Keratinocyte (primary cell): ENCODE results near the gene FGGY. TPM values are rescaled to one million over a fixed set of nuclear protein-coding genes. Genes with fewer than 3 reads are reported as not detected.

ENCODE experiments used
- DNase-seq: peaks from one replicate; pipeline ENCODE4 v3.0.0-alpha.2; 2011; ENCODE audit warnings: low read depth, missing footprints, low spot score
- FAIRE-seq: peaks from 2 replicates; lab custom pipeline; 2011; peaks lifted over from hg19 to GRCh38; lab: Jason Lieb, UNC
- H2AFZ ChIP-seq: 2 replicates; pipeline ENCODE4 v1.6.0; 2012; ENCODE audit warnings: low read length, control low read depth, inconsistent platforms; ENCODE audit not compliant: control insufficient read depth
- H3K27ac ChIP-seq: 2 replicates; pipeline ENCODE4 v1.5.1; 2011; ENCODE audit warnings: low read length; ENCODE audit not compliant: control insufficient read depth, insufficient read depth
- H3K27me3 ChIP-seq: 3 replicates; pipeline ENCODE4 v1.6.0; 2011; ENCODE audit warnings: low read length; ENCODE audit not compliant: control insufficient read depth, insufficient read depth; ENCODE audit errors: extremely low read depth
- H3K36me3 ChIP-seq, 2 experiments: 2 replicates in 1 of 2; 3 replicates in 1 of 2; pipeline ENCODE4 v1.5.1; 2011; ENCODE audit warnings: low read length in 2 of 2, mild to moderate bottlenecking in 1 of 2; ENCODE audit not compliant: control insufficient read depth in 2 of 2, insufficient read depth in 2 of 2; ENCODE audit errors: extremely low read depth in 1 of 2
- H3K4me1 ChIP-seq: 3 replicates; pipeline ENCODE4 v1.5.1; 2011; ENCODE audit warnings: low read length; ENCODE audit not compliant: control insufficient read depth, insufficient read depth; ENCODE audit errors: extremely low read depth
- H3K4me2 ChIP-seq: 3 replicates; pipeline ENCODE4 v1.6.0; 2011; ENCODE audit warnings: low read depth, low read length; ENCODE audit not compliant: control insufficient read depth, insufficient read depth; ENCODE audit errors: extremely low read depth
- H3K4me3 ChIP-seq, 3 experiments: fragments of 200-600 bp in 1 of 3; sonication (generic) in 1 of 3; 2 replicates in 2 of 3; 3 replicates in 1 of 3; pipeline ENCODE4 v1.5.1; 2011 to 2016; ENCODE audit warnings: low read length in 3 of 3, mild to moderate bottlenecking in 3 of 3, control low read depth in 2 of 3, inconsistent platforms in 1 of 3, low read depth in 1 of 3, mixed read lengths in 1 of 3, mixed run types in 1 of 3, moderate library complexity in 1 of 3; ENCODE audit not compliant: control insufficient read depth in 2 of 3, insufficient read depth in 2 of 3; ENCODE audit errors: extremely low read depth in 1 of 3
- H3K79me2 ChIP-seq: 2 replicates; pipeline ENCODE4 v1.6.0; 2012; ENCODE audit warnings: low read length; ENCODE audit not compliant: control insufficient read depth, insufficient read depth
- H3K9ac ChIP-seq: 3 replicates; pipeline ENCODE4 v1.6.0; 2011; ENCODE audit warnings: low read length; ENCODE audit not compliant: control insufficient read depth, insufficient read depth; ENCODE audit errors: extremely low read depth
- H3K9me1 ChIP-seq: 3 replicates; pipeline ENCODE4 v1.6.0; 2011; ENCODE audit warnings: low read length; ENCODE audit not compliant: control insufficient read depth, insufficient read depth; ENCODE audit errors: extremely low read depth
- H3K9me3 ChIP-seq: 2 replicates; pipeline ENCODE4 v1.5.1; 2012; ENCODE audit warnings: low read depth, low read length; ENCODE audit not compliant: control insufficient read depth
- H4K20me1 ChIP-seq: 3 replicates; pipeline ENCODE4 v1.6.0; 2011; ENCODE audit warnings: low read length; ENCODE audit not compliant: control insufficient read depth, insufficient read depth; ENCODE audit errors: extremely low read depth
- CTCF ChIP-seq, 3 experiments: IDR thresholded peaks in 1 of 3; conservative IDR thresholded peaks in 1 of 3; optimal IDR thresholded peaks in 1 of 3; 2 replicates in 2 of 3; 3 replicates in 1 of 3; pipeline versions ENCODE3 to v1.5.1; 2011; ENCODE audit warnings: low read length in 3 of 3, mild to moderate bottlenecking in 3 of 3, moderate library complexity in 2 of 3, control low read depth in 1 of 3, inconsistent platforms in 1 of 3; ENCODE audit not compliant: insufficient read depth in 2 of 3; ENCODE audit errors: extremely low read depth in 1 of 3
- EZH2 ChIP-seq: IDR thresholded peaks from one replicate; pipeline ENCODE4 v1.6.1; 2012; ENCODE audit warnings: inconsistent platforms, mild to moderate bottlenecking, low read length, moderate library complexity
- dilution Hi-C: fragments of 300-500 bp; cut with MboI; formaldehyde crosslinking; loops from one replicate; pipeline ENCODE4 v1.7.0; 2020; ENCODE audit warnings: low sequenced_read_pairs; ENCODE audit not compliant: extremely low pct_ligation_motif_present
- polyA plus RNA-seq, 5 experiments: library from polyadenylated mRNA; depleted of rRNA in 3 of 5; stranded (reverse) in 3 of 5; stranded (forward) in 1 of 5; unstranded in 1 of 5; fragments of >200 nt; gene quantifications; 1 replicate in 1 of 5; 2 replicates in 3 of 5; 3 replicates in 1 of 5; pipeline versions ENCODE4 v1.2.1 to v1.2.3, GENCODE V29; 2011 to 2012; ENCODE audit warnings: missing spikeins in 2 of 5, low read depth in 1 of 5, low replicate concordance in 1 of 5

Gene FGGY
- polyA plus RNA-seq, 1 donor (not counting 4 experiments of a cell fraction or from before 2014, with no cell fraction given), result 16.6 TPM

DNA sequence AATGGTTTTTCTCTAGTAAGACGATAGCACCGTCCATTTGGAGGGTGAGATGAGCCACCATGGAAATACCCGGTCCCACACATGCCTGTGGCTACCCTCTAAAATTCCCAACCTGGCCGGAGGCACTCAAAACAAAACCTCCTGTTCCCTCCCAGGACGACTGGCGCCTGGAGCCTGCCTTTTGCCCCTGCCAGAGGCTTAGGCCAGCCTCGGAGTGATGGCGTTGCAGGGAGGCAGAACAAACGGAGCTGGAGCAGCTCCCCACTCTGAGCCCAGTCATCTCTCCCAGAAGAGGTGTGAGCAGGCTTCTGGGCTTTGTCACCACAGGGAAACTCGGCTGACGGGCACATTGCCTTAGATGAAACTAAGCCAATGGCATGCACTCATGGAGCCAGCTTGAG is 304.1 kb downstream of the FGGY start:
- FAIRE-seq (no peak), DNase-seq (no peak)
- Histone ChIP-seq H3K4me3 (no peak overlapping the region), H3K9me1 (no peaks in the 10 kb centered on the region), H2AFZ (no peak overlapping the region), H3K27me3 (no peaks in the 10 kb centered on the region), H3K27ac (no peak overlapping the region), H3K36me3 (no peaks in the 10 kb centered on the region), H3K4me2 (no peak overlapping the region), H3K9me3 (no peaks in the 10 kb centered on the region), H4K20me1 (no peaks in the 10 kb centered on the region), H3K9ac (no peak overlapping the region), H3K4me1 (peaks cover 17% of the 10 kb centered on the region), H3K79me2 (no peaks in the 10 kb centered on the region)
- dilution Hi-C loops, result no loop called here
- no peak for TF ChIP-seq EZH2
- no peak for TF ChIP-seq CTCF (optimal IDR thresholded peaks at IDR 0.05 in 1 of 3, IDR thresholded peaks at IDR 0.05 in 1 of 3, conservative IDR thresholded peaks at IDR 0.05 in 1 of 3; ENCODE audit: extremely low read depth in 1 of 3, insufficient read depth in 2 of 3, low read length in 3 of 3)

DNA sequence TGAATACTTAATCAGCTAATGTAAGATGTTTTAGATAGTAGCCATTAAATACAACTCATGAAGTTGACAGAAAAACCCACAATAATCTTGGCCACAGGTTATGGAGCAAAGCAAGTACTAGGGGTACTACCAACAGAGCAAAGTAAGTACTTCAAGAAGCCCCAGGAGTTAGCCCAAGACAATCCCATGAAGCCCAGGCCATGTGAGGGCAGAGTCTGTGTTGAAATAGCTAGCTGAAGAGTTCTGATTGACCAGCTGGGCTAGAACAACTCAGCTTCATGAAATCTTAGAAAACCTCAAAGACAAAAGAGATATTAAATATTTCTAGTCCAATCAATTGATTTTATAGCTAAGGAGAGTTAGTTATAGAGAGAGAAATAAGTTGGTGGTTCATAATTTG is 304.9 kb downstream of the FGGY start:
- no peak for FAIRE-seq

More for the DNA sequence above, 304.9 kb downstream of the FGGY start:
- no peak overlapping the region for H2AFZ ChIP-seq
- no peak overlapping the region for H3K4me2 ChIP-seq
- H3K36me3 ChIP-seq, result no peaks in the 10 kb centered on the region
- no peaks in the 10 kb centered on the region for H3K79me2 ChIP-seq
- peaks cover 9% of the 10 kb centered on the region for H3K4me1 ChIP-seq
- H3K9me1 ChIP-seq, result no peaks in the 10 kb centered on the region
- no peaks in the 10 kb centered on the region for H4K20me1 ChIP-seq
- no peak overlapping the region for H3K27ac ChIP-seq
- no peak overlapping the region for H3K9ac ChIP-seq
- H3K4me3 ChIP-seq, result no peak overlapping the region
- no peaks in the 10 kb centered on the region for H3K27me3 ChIP-seq
- dilution Hi-C loops, result no loop called here
- H3K9me3 ChIP-seq, result no peaks in the 10 kb centered on the region
- DNase-seq, result no peak
- no peak for TF ChIP-seq EZH2
- TF ChIP-seq CTCF (optimal IDR thresholded peaks at IDR 0.05 in 1 of 3, IDR thresholded peaks at IDR 0.05 in 1 of 3, conservative IDR thresholded peaks at IDR 0.05 in 1 of 3; ENCODE audit: extremely low read depth in 1 of 3, insufficient read depth in 2 of 3, low read length in 3 of 3), result no peak
